Suprapubic skin (tissue), 3 donors: ENCODE data around the gene P2RX6.

Source experiments
- CTCF ChIP-seq, 2 donors: fragments of 200-600 bp in 1 of 2; fragments of 450-650 bp in 1 of 2; sonication (generic) in 1 of 2; IDR thresholded peaks; one replicate each; pipeline ENCODE4 v1.5.1; 2016 to 2019; ENCODE audit warnings: antibody characterized with exemption in 2 of 2, mild to moderate bottlenecking in 1 of 2, moderate library complexity in 1 of 2
- EP300 ChIP-seq: sonication (generic); formaldehyde crosslinking; IDR thresholded peaks from one replicate; pipeline ENCODE4 v1.6.1; 2017; ENCODE audit warnings: antibody characterized with exemption
- POLR2A ChIP-seq, 2 donors: fragments of 450-650 bp; IDR thresholded peaks; one replicate each; pipeline ENCODE4 v1.6.1; 2017; ENCODE audit warnings: antibody characterized with exemption in 2 of 2, mild to moderate bottlenecking in 2 of 2, moderate library complexity in 2 of 2

GRCh38 chr22:21014726-21015465 lies at the start of gene P2RX6:
- TF ChIP-seq CTCF (IDR thresholded peaks at IDR 0.05) (no peak), EP300 (no peak), POLR2A (IDR thresholded peaks at IDR 0.05) (no peak)
